ENCODE results near the gene INHA. TPM values are rescaled to one million over a fixed set of nuclear protein-coding genes. Genes with fewer than 3 reads are reported as not detected.

INHA gene
- total RNA-seq, 1 experiment from 2014 or later, result not detected

- Histone ChIP-seq H3K27me3 (ENCODE audit: insufficient read depth, low read length) (no peaks in the 10 kb centered on the region), H3K27ac (ENCODE audit: low read depth, low read length) (peak overlapping the region; percentile 97), H3K9me3 (ENCODE audit: control insufficient read depth in 1 of 2, insufficient read depth in 1 of 2, low read depth in 1 of 2, low read length in 2 of 2) (no peaks in the 10 kb centered on the region), H3K79me2 (ENCODE audit: insufficient read depth, low read length) (peaks cover 49% of the 10 kb centered on the region), H3K4me3 (replicated peaks in 1 of 2; ENCODE audit: low read depth in 1 of 2, low read length in 2 of 2) (peak overlapping the region; percentile 75 to 99), H2AFZ (ENCODE audit: low read depth, low read length, poor library complexity, severe bottlenecking) (no peak overlapping the region), H3K4me2 (ENCODE audit: low read length) (peak overlapping the region; percentile 98), H3K4me1 (ENCODE audit: control insufficient read depth in 1 of 2, insufficient read depth in 2 of 2, low read length in 2 of 2) (peaks cover 7 to 54% of the 10 kb centered on the region in 2 experiments), H3K9ac (ENCODE audit: low read length) (peak overlapping the region; percentile 95), H3K9me2 (ENCODE audit: insufficient read depth) (no peaks in the 10 kb centered on the region), H4K20me1 (ENCODE audit: insufficient read depth) (peaks cover 6% of the 10 kb centered on the region; the same call in 1 of the 2 replicates), H3K36me3 (ENCODE audit: control insufficient read depth in 1 of 2, insufficient read depth in 2 of 2, low read length in 2 of 2) (peaks cover 2 to 28% of the 10 kb centered on the region in 2 experiments; a peak in 3 of 4 replicates)
- TF ChIP-seq CEBPB (IDR thresholded peaks at IDR 0.05; ENCODE audit: low read depth) (no peak), POLR2A (IDR thresholded peaks at IDR 0.05; ENCODE audit: borderline replicate concordance, extremely low read depth, insufficient read depth, insufficient read length) (peak; percentile 35), ZFX (IDR thresholded peaks at IDR 0.05) (peak; percentile 93)
- ChIA-PET POLR2A (interaction anchor here (1.3 to 1.4 kb wide), 2 partner anchors 18 to 146 kb away, joined by 4 to 7 read pairs; no protein-coding TSS in a partner anchor), RAD21 (ENCODE audit: low non-redundant PET in 1 of 2, low total read pairs in 2 of 2, uncharacterized antibody in 2 of 2, unreplicated experiment in 2 of 2) (interaction anchor here (0.6 to 1.1 kb wide), 2 partner anchors 9 to 51 kb away, joined by 4 to 6 read pairs; no protein-coding TSS in a partner anchor), CTCF (interaction anchor here (1.3 to 2.1 kb wide), 3 partner anchors 9 to 146 kb away, joined by 3 to 8 read pairs (median 7); no protein-coding TSS in a partner anchor)
- ATAC-seq (peak; percentile 33), DNase-seq (ENCODE audit: low read depth, low spot score) (no peak)
- intact Hi-C loops (cut with micrococcal nuclease), result loop anchor here (2.0 to 5.0 kb wide), 3 partner anchors 56 to 481 kb away; partner anchors contain the start of genes IHH and SLC4A3
- no TSS peak for BruUV-seq (replicated peaks)
These were observed 29.0 kb upstream of the INHA start for GRCh38 chr2:219542931-219543595.

- peaks cover 6% of the 10 kb centered on the region; the same call in 1 of the 2 replicates for H4K20me1 ChIP-seq (ENCODE audit: insufficient read depth)
- H3K27ac ChIP-seq (ENCODE audit: low read depth, low read length), result peak within 1 kb of the TSS; percentile 97
- H3K9me3 ChIP-seq (ENCODE audit: control insufficient read depth in 1 of 2, insufficient read depth in 1 of 2, low read depth in 1 of 2, low read length in 2 of 2), result no peaks in the 10 kb centered on the region
- DNase-seq (ENCODE audit: low read depth, low spot score) (peak; percentile 97), ATAC-seq (peak; percentile 71)
- peak within 1 kb of the TSS; percentile 95 for H3K9ac ChIP-seq (ENCODE audit: low read length)
- BruUV-seq (replicated peaks), result no TSS peak
- intact Hi-C loops (cut with micrococcal nuclease), result loop anchor here (2.0 to 5.0 kb wide), 3 partner anchors 55 to 481 kb away; partner anchors contain the start of genes IHH and SLC4A3
- H3K4me3 ChIP-seq (replicated peaks in 1 of 2; ENCODE audit: low read depth in 1 of 2, low read length in 2 of 2), result peak within 1 kb of the TSS; percentile 75 to 99
- H3K9me2 ChIP-seq (ENCODE audit: insufficient read depth), result no peaks in the 10 kb centered on the region
- H3K4me1 ChIP-seq (ENCODE audit: control insufficient read depth in 1 of 2, insufficient read depth in 2 of 2, low read length in 2 of 2), result peaks cover under 1 to 47% of the 10 kb centered on the region in 2 experiments; a peak in 3 of 4 replicates
- ChIA-PET CTCF (interaction anchor here (1.3 to 2.1 kb wide), 3 partner anchors 10 to 145 kb away, joined by 3 to 8 read pairs (median 7); no protein-coding TSS in a partner anchor), POLR2A (interaction anchor here (1.3 to 1.4 kb wide), 2 partner anchors 17 to 145 kb away, joined by 4 to 7 read pairs; no protein-coding TSS in a partner anchor), RAD21 (ENCODE audit: low non-redundant PET in 1 of 2, low total read pairs in 2 of 2, uncharacterized antibody in 2 of 2, unreplicated experiment in 2 of 2) (interaction anchor here (0.6 to 1.1 kb wide), 2 partner anchors 8 to 102 kb away, joined by 3 to 4 read pairs; no protein-coding TSS in a partner anchor)
- peaks cover 2 to 34% of the 10 kb centered on the region in 2 experiments; a peak in 3 of 4 replicates for H3K36me3 ChIP-seq (ENCODE audit: control insufficient read depth in 1 of 2, insufficient read depth in 2 of 2, low read length in 2 of 2)
- peak within 1 kb of the TSS; percentile 98 for H3K4me2 ChIP-seq (ENCODE audit: low read length)
- no peaks in the 10 kb centered on the region for H3K27me3 ChIP-seq (ENCODE audit: insufficient read depth, low read length)
- H2AFZ ChIP-seq (ENCODE audit: low read depth, low read length, poor library complexity, severe bottlenecking), result no peak within 1 kb of the TSS
- peaks cover 44% of the 10 kb centered on the region for H3K79me2 ChIP-seq (ENCODE audit: insufficient read depth, low read length)
- peak; percentile 92 for TF ChIP-seq POLR2AphosphoS5 (IDR thresholded peaks at IDR 0.05; ENCODE audit: low read depth, low read length)
- TF ChIP-seq CTCF (IDR thresholded peaks at IDR 0.05 in 2 of 3, conservative IDR thresholded peaks at IDR 0.05 in 1 of 3; ENCODE audit: borderline replicate concordance in 1 of 3, insufficient read depth in 1 of 3, low read depth in 2 of 3, low read length in 2 of 3), result no peak
- TF ChIP-seq ATF3 (IDR thresholded peaks at IDR 0.05), result no peak
- no peak for TF ChIP-seq ZNF274 (IDR thresholded peaks at IDR 0.05; ENCODE audit: low read depth, low read length)
- TF ChIP-seq POLR2A (IDR thresholded peaks at IDR 0.05; ENCODE audit: borderline replicate concordance, extremely low read depth, insufficient read depth, insufficient read length), result peak; percentile 21
- no peak for TF ChIP-seq CEBPB (IDR thresholded peaks at IDR 0.05; ENCODE audit: low read depth)
- TF ChIP-seq YY1 (IDR thresholded peaks at IDR 0.05; ENCODE audit: extremely low read depth, insufficient replicate concordance, low read depth, low read length), result peak; percentile 29
- TF ChIP-seq ZFX (IDR thresholded peaks at IDR 0.05), result no peak
- TF ChIP-seq SIN3A (IDR thresholded peaks at IDR 0.05; ENCODE audit: low read depth), result no peak
- TF ChIP-seq RAD21 (IDR thresholded peaks at IDR 0.05; ENCODE audit: low read depth), result no peak
- TF ChIP-seq EZH2 (IDR thresholded peaks at IDR 0.05), result no peak
These were observed 28.3 kb upstream of the INHA start, which contains the start of the genes CHPF and TMEM198 for GRCh38 chr2:219543596-219544358. Gene CHPF (minus strand): TSS chr2:219543809. CDS start chr2:219543538, 271 bp downstream. Gene TMEM198 (plus strand): TSS chr2:219544028. CDS start chr2:219544728, 700 bp downstream.

Measured in HCT116 (cell line).